CD4-positive, alpha-beta T cell treated with Interleukin-6 for 4 hours (primary cell): ENCODE results near the gene SPIRE1.

ENCODE experiments used
- DNase-seq: peaks from one replicate; pipeline ENCODE4 v3.0.0-alpha.2; 2020; ENCODE audit warnings: mixed read lengths

Gene SPIRE1

DNA sequence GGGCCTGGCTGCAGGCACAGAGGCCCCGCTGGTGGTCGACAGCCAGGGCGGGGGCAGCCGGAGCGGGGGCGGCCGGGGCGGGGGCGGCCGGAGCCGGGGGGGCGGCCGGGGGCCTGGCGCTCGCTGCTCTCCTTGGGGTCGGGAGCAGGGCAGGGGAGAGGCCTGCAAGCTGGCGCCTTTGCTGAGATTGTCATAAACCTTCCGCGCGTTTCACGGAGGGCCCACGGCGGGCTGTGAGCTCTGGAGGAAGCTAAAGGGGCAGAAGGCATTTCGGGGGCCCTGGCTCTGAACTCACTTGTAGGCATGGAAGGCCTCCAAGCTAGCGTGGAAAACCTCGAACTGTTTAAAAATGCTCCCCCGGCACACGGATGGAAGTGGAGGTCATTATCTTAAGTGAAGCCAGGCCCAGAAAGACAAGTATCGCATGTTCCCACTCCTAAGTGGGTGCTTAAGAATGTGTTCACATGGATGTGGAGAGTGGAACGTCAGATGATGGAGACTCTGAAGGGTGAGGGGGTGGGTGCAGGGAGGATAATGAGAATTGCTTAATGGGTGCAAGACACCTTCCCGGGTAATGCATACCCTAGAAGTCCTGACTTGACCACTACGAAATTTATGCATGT is 249.5 kb downstream of the SPIRE1 start:
- no peak for DNase-seq

- DNase-seq: no peak
These were observed 251.4 kb downstream of the SPIRE1 start for GRCh38 chr18:12406371-12407111.

- DNase-seq: no peak
These were observed 252.8 kb downstream of the SPIRE1 start for GRCh38 chr18:12405066-12405465.

- no peak for DNase-seq
These were observed 254.1 kb downstream of the SPIRE1 start for GRCh38 chr18:12403601-12404506.

DNA sequence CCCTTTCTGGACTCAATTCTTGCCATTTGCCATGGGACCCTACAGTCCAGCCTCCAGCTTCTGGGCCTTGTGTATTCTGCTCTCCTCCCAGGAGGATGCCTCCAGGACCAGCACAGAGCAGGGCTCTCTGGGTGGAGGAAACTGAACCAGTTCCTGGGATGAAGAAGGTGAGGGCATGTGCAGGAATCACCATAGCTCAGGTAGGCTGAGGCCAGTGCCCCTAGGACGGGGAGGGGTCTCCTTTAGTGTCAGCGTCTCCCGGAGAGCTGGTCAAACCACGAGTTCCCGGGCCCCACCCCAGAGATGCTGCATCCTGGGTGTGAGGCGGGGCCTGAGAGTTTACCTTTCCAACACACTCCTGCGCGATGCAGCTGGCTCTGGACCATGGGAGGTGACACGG is 256.0 kb downstream of the SPIRE1 start:
- DNase-seq: no peak

DNA sequence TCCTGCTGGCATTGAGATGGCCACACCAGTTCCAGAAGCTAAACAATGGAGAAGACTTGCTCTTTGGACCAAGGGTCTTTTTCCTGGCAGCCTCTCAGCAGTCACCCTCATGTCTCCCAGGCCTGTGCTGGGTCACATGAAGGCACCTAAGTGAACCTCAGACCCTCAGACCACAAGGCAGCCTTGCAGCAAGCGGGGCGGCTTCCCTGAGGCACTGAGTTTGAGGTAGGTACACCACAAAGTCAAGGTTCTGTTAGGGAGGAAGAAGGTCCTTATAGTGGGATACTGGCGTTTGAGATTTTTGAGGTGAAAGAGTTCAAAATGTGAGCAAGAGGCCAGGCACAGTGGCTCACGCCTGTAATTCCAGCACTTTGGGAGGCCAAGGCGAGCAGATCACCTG is 258.7 kb downstream of the SPIRE1 start:
- no peak for DNase-seq

DNA sequence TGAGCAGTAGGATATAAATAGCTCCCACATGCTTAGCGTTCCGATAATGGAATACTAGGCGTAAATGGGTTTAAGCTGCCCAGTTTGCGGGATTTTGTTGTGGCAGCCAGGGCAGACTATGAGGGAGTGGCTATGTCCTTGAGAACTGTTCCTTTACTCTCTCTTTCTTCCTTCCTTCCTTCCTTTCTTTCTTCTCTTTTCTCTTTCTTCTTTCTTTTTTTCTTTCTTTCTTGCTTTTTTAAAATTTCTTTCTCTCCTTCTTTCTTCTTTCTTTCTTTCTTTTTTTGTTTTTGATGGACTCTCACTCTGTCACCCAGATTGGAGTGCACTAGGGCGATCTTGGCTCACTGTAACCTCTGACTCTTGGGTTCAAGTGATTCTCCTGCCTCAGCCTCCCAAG is 259.3 kb downstream of the SPIRE1 start:
- no peak for DNase-seq

DNA sequence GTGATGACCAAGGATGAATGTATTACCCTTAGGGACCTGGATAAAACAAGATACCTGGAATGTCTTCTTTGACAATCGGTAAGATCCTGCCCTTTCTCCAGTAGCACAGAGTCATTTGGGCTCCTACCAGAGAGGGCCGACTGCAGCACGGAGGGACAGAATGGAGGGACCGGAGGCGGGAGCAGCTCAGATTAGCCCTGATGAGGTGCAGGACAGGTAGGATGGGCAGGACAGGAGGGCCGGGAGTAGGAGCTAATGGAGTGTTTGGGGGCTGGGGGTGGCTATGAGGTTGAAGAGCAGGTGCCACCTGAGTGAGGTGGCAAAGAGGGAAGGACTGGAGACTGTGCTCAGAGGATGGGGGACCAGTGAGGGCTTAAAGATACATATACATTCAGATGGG is 260.1 kb downstream of the SPIRE1 start:
- DNase-seq: no peak

GRCh38 chr18:12397254-12397653 is 260.7 kb downstream of the SPIRE1 start:
- no peak for DNase-seq
